Cardiac fibroblast (primary cell): ENCODE results near the gene SHANK1.

Experiments used
- DNase-seq, 2 donors: peaks; one replicate each; pipeline versions ENCODE4 v3.0.0 to v3.0.0-alpha.2; 2010; ENCODE audit warnings: low read depth in 2 of 2
- H3K4me3 ChIP-seq, 2 donors: replicated peaks in 1 of 2; 1 replicate in 1 of 2; 2 replicates in 1 of 2; pipeline ENCODE4 v1.5.1; 2011; ENCODE audit warnings: low read depth in 2 of 2, low read length in 2 of 2, mild to moderate bottlenecking in 2 of 2, moderate library complexity in 1 of 2
- TF ChIP-seq, protein P1 (sequence below): IDR thresholded peaks from one replicate; pipeline ENCODE4 v1.5.1; 2011; ENCODE audit warnings: low read depth, mild to moderate bottlenecking, low read length, inconsistent platforms

SHANK1 gene

DNA sequence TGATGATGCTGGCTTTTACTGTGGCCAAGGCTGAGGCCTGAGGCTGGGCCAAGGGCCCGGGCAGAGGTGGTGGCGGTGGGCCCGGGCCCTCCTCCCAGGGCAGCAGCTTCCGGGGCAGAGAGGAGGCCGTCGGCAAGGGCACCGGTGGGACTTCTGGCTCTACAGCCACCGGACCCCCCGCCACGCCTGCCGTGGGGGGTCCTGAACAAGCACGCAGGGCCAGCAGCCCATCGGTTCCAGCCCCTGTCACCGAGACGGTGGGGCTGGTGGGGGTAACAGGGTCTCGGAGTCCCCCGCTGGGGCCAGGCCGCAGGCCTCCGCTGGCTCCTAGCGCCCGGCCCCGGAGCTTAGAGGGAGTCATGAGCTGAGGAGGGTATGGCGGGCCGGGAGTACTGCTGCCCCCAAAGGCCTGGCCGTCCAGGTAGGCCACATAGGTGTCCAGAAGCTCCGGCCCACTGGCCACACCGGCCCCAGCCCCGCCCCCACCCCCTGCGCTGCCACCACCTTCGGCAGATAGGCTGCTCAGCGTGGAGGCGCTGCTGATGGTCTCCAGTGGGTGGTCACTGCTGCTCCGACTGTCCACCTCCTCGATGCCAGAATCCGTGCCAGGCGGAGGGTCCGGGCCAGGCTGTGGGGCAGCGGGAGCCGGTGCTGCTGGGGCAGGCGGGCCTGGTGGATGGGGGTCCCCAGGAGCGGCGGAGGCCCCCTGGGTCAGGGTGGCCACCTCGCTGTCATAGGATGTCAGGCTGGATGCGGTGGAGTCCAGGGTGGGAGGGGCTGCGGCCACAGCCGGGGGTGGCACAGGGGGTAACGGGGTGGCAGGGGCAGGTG lies 53.0 kb downstream of the SHANK1 start:
- H3K4me3 ChIP-seq = no peak overlapping the region
- TF ChIP-seq, protein P1, sequence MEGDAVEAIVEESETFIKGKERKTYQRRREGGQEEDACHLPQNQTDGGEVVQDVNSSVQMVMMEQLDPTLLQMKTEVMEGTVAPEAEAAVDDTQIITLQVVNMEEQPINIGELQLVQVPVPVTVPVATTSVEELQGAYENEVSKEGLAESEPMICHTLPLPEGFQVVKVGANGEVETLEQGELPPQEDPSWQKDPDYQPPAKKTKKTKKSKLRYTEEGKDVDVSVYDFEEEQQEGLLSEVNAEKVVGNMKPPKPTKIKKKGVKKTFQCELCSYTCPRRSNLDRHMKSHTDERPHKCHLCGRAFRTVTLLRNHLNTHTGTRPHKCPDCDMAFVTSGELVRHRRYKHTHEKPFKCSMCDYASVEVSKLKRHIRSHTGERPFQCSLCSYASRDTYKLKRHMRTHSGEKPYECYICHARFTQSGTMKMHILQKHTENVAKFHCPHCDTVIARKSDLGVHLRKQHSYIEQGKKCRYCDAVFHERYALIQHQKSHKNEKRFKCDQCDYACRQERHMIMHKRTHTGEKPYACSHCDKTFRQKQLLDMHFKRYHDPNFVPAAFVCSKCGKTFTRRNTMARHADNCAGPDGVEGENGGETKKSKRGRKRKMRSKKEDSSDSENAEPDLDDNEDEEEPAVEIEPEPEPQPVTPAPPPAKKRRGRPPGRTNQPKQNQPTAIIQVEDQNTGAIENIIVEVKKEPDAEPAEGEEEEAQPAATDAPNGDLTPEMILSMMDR = no peak
- DNase-seq = no peak

DNA sequence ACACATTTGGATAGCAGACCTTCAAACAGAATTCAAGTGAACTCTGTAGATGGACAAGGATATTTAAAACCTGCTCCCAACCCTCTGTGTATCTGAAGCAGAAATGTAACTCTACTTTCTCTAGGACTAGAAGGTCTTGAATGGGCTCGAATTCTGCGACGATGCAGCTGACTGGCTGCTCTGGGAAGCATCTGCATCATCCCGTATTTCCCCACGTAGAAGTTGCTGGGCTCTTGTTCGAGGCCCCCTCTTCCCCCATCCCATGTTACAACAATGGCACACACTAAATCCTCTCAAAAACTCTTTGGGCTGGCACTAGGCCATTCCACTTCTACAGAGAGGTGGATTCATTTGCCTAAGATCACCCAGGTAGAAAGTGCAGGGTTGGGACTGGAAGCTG lies 55.4 kb downstream of the SHANK1 start:
- H3K4me3 ChIP-seq = no peak overlapping the region
- TF ChIP-seq, protein P1 = no peak
- DNase-seq = no peak

DNA sequence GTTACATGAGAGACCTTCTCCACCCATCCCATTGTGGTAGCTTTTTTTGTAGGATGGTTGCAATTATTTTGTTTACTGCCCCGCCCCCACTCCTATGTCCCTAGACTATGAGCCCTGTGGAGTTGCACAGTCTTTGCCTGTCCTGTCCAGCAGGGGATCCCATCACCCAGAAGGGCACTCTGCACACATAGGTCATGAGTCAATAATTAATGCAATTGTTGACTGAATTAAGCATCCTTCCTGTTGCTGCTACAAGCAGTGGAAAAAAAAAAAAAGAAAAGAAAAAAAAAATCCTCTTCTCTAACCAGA lies 56.2 kb downstream of the SHANK1 start:
- DNase-seq = no peak
- H3K4me3 ChIP-seq = no peak overlapping the region
- TF ChIP-seq, protein P1 = peak; percentile 16

DNA sequence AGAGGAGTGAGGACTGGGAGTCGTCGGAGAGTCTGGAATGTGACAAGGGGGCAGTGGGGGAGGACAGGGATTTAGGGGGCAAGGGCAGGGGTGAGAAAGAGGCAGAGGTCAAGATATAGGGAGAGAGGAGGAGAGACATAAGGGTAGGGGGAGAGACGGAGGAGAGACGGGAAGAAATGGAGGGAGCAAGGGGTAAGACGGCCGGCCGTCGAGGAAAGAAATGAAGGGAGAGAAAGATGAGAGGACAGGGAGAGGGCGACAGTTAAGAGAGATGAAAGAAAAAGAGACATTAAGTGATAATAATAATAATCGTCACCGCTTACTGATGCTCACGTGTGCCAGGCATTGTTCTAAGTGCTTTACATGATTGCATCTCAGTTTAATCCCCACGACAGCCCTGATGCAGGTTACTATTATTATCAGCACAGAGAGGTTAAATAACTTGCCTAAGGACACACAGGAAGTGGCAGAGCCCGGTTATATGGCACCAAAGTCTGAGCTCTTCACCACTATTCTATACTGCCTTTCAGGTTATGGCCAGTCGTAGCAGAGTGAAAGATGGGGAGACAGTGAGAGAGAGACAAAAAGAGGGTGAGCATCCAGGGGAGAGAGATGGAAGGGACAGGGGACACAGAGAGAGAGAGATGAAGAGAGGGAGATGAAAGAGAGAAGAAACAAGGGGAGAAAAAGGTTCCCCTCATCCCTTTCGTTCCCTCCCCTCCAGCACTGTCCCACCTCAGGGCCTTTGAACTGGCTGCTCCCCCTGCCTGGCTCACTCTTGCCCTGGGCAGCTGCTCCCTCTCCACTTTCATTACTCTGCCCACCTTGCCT lies 56.7 kb downstream of the SHANK1 start:
- TF ChIP-seq, protein P1 = no peak
- DNase-seq = no peak
- no peak overlapping the region for H3K4me3 ChIP-seq

DNA sequence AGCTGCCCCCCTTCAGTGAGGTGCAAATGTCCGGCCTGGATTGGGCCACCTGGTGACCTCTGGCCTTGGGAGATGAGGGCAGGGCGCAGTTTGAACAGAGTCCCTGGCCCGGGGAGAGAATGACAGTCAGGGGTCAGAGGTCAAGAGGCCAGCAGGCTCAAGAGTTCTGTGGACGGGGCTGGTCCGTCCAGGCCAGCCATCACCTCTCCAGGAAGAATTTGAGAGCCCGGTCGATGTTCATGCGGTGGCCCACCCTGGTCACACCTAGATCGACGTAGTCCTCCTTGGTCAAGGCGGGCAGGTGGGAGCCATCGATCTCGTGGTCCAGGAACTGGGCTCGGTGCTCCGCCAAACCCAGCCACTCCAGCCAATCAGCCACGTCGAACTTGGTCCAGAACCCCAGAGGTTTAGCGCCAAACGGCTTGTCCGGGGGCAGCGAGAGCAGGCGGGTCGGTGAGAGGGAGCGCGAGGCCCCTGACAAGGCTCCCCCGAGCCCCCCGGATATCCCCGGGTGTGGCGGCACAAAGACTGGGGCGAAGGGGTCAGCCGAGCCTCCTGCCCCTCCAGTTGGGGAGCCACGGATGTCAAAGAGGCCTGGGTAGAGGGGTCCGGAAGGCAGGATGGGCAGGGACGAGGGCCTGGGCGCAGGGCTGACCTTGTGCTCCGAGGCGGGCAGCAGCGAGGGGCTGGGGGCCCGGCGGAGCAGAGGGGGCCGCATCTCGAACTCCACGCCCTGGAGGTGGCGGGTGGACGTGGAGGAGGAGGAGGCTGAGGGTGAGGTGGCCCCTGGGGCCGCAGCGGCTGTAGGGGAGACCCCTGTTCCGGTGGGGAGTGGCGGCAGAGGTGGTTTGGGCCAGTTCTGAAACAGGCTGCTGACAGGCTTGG lies 57.6 kb downstream of the SHANK1 start:
- no peak for DNase-seq
- TF ChIP-seq, protein P1 = no peak
- H3K4me3 ChIP-seq = no peak overlapping the region

DNA sequence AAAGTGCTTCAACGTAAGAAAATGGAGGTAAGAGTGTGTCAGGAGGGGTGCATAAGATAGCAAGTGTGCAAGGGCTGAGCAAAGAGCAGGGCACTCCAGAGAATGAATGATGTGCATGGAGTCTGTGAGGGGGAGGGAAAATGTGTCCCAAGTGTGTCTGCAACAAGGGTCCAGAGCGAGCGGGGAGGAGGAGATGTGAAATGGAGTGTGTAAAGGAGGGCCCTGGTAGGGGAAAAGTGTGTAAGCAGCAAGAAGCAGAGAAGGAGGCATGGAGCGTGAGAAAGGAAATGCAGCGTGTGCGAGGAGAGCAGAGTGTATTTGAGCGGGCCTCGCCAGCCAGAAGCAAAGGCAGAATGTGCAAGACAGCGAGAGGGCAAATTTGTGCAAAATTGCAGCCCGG lies 58.6 kb downstream of the SHANK1 start:
- TF ChIP-seq, protein P1 = no peak
- no peak overlapping the region for H3K4me3 ChIP-seq
- DNase-seq = no peak
